Liver (tissue), 9 donors: ENCODE data around the gene UROC1. TPM values are rescaled to one million over a fixed set of nuclear protein-coding genes. Genes with fewer than 3 reads are reported as not detected.

ENCODE experiments used
- DNase-seq: peaks from one replicate; pipeline ENCODE4 v3.0.0-alpha.2; 2017; ENCODE audit warnings: low spot score
- H3K27ac ChIP-seq, 2 donors: one replicate each; pipeline ENCODE4 v1.7.0; 2013; ENCODE audit warnings: inconsistent platforms in 2 of 2, low read length in 2 of 2, control low read depth in 1 of 2, low read depth in 1 of 2, mild to moderate bottlenecking in 1 of 2
- H3K27me3 ChIP-seq, 4 donors: one replicate each; pipeline versions ENCODE4 v1.6.1 to v1.7.0; 2013; ENCODE audit warnings: low read length in 3 of 4, inconsistent platforms in 1 of 4, mild to moderate bottlenecking in 1 of 4, moderate library complexity in 1 of 4; ENCODE audit not compliant: control insufficient read depth in 4 of 4, insufficient read depth in 4 of 4
- H3K36me3 ChIP-seq, 4 donors: one replicate each; pipeline versions ENCODE4 v1.6.1 to v1.7.0; 2013; ENCODE audit warnings: low read length in 3 of 4, mild to moderate bottlenecking in 3 of 4, low read depth in 1 of 4, moderate library complexity in 1 of 4; ENCODE audit not compliant: control insufficient read depth in 4 of 4, insufficient read depth in 3 of 4
- H3K4me1 ChIP-seq, 4 donors: one replicate each; pipeline versions ENCODE4 v1.6.1 to v1.7.0; 2013; ENCODE audit warnings: low read length in 3 of 4, mild to moderate bottlenecking in 3 of 4, moderate library complexity in 1 of 4; ENCODE audit not compliant: control insufficient read depth in 4 of 4, insufficient read depth in 4 of 4
- H3K4me3 ChIP-seq, 3 donors: one replicate each; pipeline versions ENCODE4 v1.6.1 to v1.7.0; 2013; ENCODE audit warnings: low read length in 3 of 3, control low read depth in 1 of 3, low read depth in 1 of 3, mild to moderate bottlenecking in 1 of 3
- H3K9ac ChIP-seq, 2 donors: one replicate each; pipeline ENCODE4 v1.7.0; 2013; ENCODE audit warnings: low read length in 2 of 2, mild to moderate bottlenecking in 2 of 2, moderate library complexity in 2 of 2, control low read depth in 1 of 2, low read depth in 1 of 2
- H3K9me3 ChIP-seq, 4 donors: one replicate each; pipeline versions ENCODE4 v1.6.1 to v1.7.0; 2013; ENCODE audit warnings: low read length in 3 of 4; ENCODE audit not compliant: control insufficient read depth in 4 of 4
- ATF3 ChIP-seq: IDR thresholded peaks from 2 replicates; pipeline ENCODE4 v1.6.1; 2016; ENCODE audit warnings: antibody characterized with exemption
- CTCF ChIP-seq: fragments of 150-350 bp; IDR thresholded peaks from 2 replicates; pipeline ENCODE4 v1.5.1; 2017; ENCODE audit warnings: improper control_type of control experiment, low read depth, low read length; ENCODE audit not compliant: missing input control
- EGR1 ChIP-seq, 2 donors: IDR thresholded peaks; 2 replicates each; pipeline ENCODE4 v1.6.1; 2016 to 2018; ENCODE audit warnings: antibody characterized with exemption in 2 of 2, low read depth in 2 of 2
- FOXA1 ChIP-seq: IDR thresholded peaks from 2 replicates; pipeline ENCODE4 v1.6.1; 2016; ENCODE audit warnings: antibody characterized with exemption
- FOXA2 ChIP-seq: IDR thresholded peaks from 2 replicates; pipeline ENCODE4 v1.6.1; 2016; ENCODE audit warnings: antibody characterized with exemption
- GABPA ChIP-seq, 2 donors: IDR thresholded peaks in 1 of 2; conservative IDR thresholded peaks in 1 of 2; 2 replicates each; pipeline ENCODE4 v1.6.1; 2016; ENCODE audit warnings: antibody characterized with exemption in 2 of 2, mild to moderate bottlenecking in 1 of 2, moderate library complexity in 1 of 2
- HNF4A ChIP-seq, 2 donors: conservative IDR thresholded peaks; 2 replicates each; pipeline ENCODE4 v1.6.1; 2016; ENCODE audit warnings: antibody characterized with exemption in 2 of 2, mild to moderate bottlenecking in 2 of 2
- HNF4G ChIP-seq: IDR thresholded peaks from 2 replicates; pipeline ENCODE4 v1.6.1; 2016; ENCODE audit warnings: antibody characterized with exemption
- JUND ChIP-seq, 2 donors: IDR thresholded peaks; 2 replicates each; pipeline ENCODE4 v1.6.1; 2016; ENCODE audit warnings: antibody characterized with exemption in 2 of 2
- MAX ChIP-seq: IDR thresholded peaks from 2 replicates; pipeline ENCODE4 v1.6.1; 2016; ENCODE audit warnings: antibody characterized with exemption
- NR2F2 ChIP-seq: IDR thresholded peaks from 2 replicates; pipeline ENCODE4 v1.6.1; 2016; ENCODE audit warnings: antibody characterized with exemption
- RAD21 ChIP-seq, 2 donors: IDR thresholded peaks; 2 replicates each; pipeline ENCODE4 v1.6.1; 2016; ENCODE audit warnings: antibody characterized with exemption in 2 of 2, mild to moderate bottlenecking in 2 of 2
- REST ChIP-seq: IDR thresholded peaks from 2 replicates; pipeline ENCODE4 v1.6.1; 2016; ENCODE audit warnings: antibody characterized with exemption, mild to moderate bottlenecking
- RXRA ChIP-seq, 2 donors: IDR thresholded peaks; 2 replicates each; pipeline ENCODE4 v1.6.1; 2017 to 2018; ENCODE audit warnings: antibody characterized with exemption in 2 of 2, mild to moderate bottlenecking in 1 of 2
- SP1 ChIP-seq: IDR thresholded peaks from 2 replicates; pipeline ENCODE4 v1.6.1; 2018; ENCODE audit warnings: antibody characterized with exemption, mild to moderate bottlenecking
- TAF1 ChIP-seq: conservative IDR thresholded peaks from 2 replicates; pipeline ENCODE4 v1.6.1; 2016; ENCODE audit warnings: antibody characterized with exemption, mild to moderate bottlenecking
- YY1 ChIP-seq: IDR thresholded peaks from 2 replicates; pipeline ENCODE4 v1.6.1; 2016; ENCODE audit warnings: antibody characterized with exemption, mild to moderate bottlenecking
- ZBTB33 ChIP-seq: IDR thresholded peaks from 2 replicates; pipeline ENCODE4 v1.6.1; 2016; ENCODE audit warnings: antibody characterized with exemption
- WGBS: extraction: QIAGEN DNeasy Blood & Tissue Kit; methylation state at CpG from one replicate; pipeline ENCODE4 v1.1.7; 2013; 5-methylcytosine and 5-hydroxymethylcytosine counted together
- polyA plus RNA-seq, 2 donors: library from polyadenylated mRNA; stranded (reverse) in 1 of 2; unstranded in 1 of 2; fragments of 200-250 nt in 1 of 2; fragments of >200 nt in 1 of 2; fragmentation: Nextera tagmentation in 1 of 2; extraction: Ambion mirVana in 1 of 2; gene quantifications; one replicate each; pipeline versions ENCODE4 v1.2.1 to v1.2.3, GENCODE V29; 2013 to 2015
- total RNA-seq, 2 donors: library from RNA; depleted of rRNA; stranded (reverse); fragments of >200 nt; gene quantifications; one replicate each; pipeline ENCODE4 v1.2.3, GENCODE V29; 2014
- donor health status: healthy.
- donor health status: healthy.
- donor health status: healthy.
- donor health status: healthy.
- donor health status: healthy.

The UROC1 gene
- total and polyA plus RNA-seq, 4 donors: 5.9 to 28.4 (median 18.2) TPM

GRCh38 chr3:126478581-126479310, 38.8 kb downstream of the UROC1 start:
- no peaks in the 10 kb centered on the region for H3K36me3 ChIP-seq
- H3K9ac ChIP-seq: no peak overlapping the region
- H3K4me1 ChIP-seq: peaks cover 7 to 36% (median 18%) of the 10 kb centered on the region in 4 donors
- 95% methylated on average over 14 of the region's 14 CpGs for WGBS
- no peak overlapping the region for H3K27ac ChIP-seq
- H3K4me3 ChIP-seq: no peak overlapping the region
- H3K27me3 ChIP-seq: no peaks in the 10 kb centered on the region
- no peaks in the 10 kb centered on the region for H3K9me3 ChIP-seq
- no peak for DNase-seq
- no peak for TF ChIP-seq JUND (IDR thresholded peaks at IDR 0.05)
- TF ChIP-seq FOXA2: no peak
- no peak for TF ChIP-seq HNF4G
- no peak for TF ChIP-seq ATF3
- no peak for TF ChIP-seq YY1
- no peak for TF ChIP-seq MAX
- no peak for TF ChIP-seq GABPA (IDR thresholded peaks at IDR 0.05 in 1 of 2, conservative IDR thresholded peaks at IDR 0.05 in 1 of 2)
- no peak for TF ChIP-seq TAF1
- no peak for TF ChIP-seq CTCF
- TF ChIP-seq SP1: no peak
- TF ChIP-seq FOXA1: no peak
- no peak for TF ChIP-seq NR2F2
- TF ChIP-seq REST: no peak
- TF ChIP-seq RAD21 (IDR thresholded peaks at IDR 0.05): no peak
- TF ChIP-seq ZBTB33: no peak
- TF ChIP-seq EGR1 (IDR thresholded peaks at IDR 0.05; ENCODE audit: low read depth in 2 of 2): no peak
- no peak for TF ChIP-seq RXRA (IDR thresholded peaks at IDR 0.05)
- no peak for TF ChIP-seq HNF4A (conservative IDR thresholded peaks at IDR 0.05)
